HCT116 (cell line): ENCODE measurements around the gene OBSCN. TPM values are rescaled to one million over a fixed set of nuclear protein-coding genes. Genes with fewer than 3 reads are reported as not detected.

Experiments
- ATAC-seq: fragments of 200-7000 bp; cut with Tn5 transposase; 2 replicates; pipeline ENCODE4 v1.9.1; 2020; ENCODE audit warnings: mild to moderate bottlenecking, moderate library complexity
- BruUV-seq: library from RNA; stranded (reverse); fragments of 400-500 nt; replicated peaks from 2 replicates; lab custom pipeline; 2021; lab: Mats Ljungman, UMichigan
- CTCF ChIA-PET: fragments of 300-600 bp; sonication (Branson Sonifier 250); formaldehyde crosslinking; loops from one replicate; lab custom pipeline; 2021; ENCODE audit warnings: antibody characterized with exemption; lab: Charles Lee
- POLR2A ChIA-PET: fragments of 300-600, 350-600 bp; sonication (Branson Sonifier 250); formaldehyde crosslinking; loops from one replicate; lab custom pipeline; 2021; ENCODE audit warnings: antibody characterized with exemption; lab: Charles Lee
- RAD21 ChIA-PET, 2 experiments: fragments of 300-600 bp; sonication (Branson Sonifier 250); formaldehyde crosslinking; loops; one replicate each; lab custom pipeline; 2023; ENCODE audit warnings: low total read pairs in 2 of 2; ENCODE audit not compliant: uncharacterized antibody in 2 of 2, unreplicated experiment in 2 of 2, low non-redundant PET in 1 of 2; lab: Charles Lee
- DNase-seq: peaks from one replicate; pipeline ENCODE4 v3.0.0-alpha.2; 2010; ENCODE audit warnings: low read depth, low spot score
- H2AFZ ChIP-seq: fragments of 200-600 bp; shearing (Covaris generic), sonication (generic); 2 replicates; pipeline ENCODE4 v1.6.1; 2017; ENCODE audit warnings: low read depth, mixed run types, mixed read lengths, antibody characterized with exemption, low read length; ENCODE audit not compliant: poor library complexity, severe bottlenecking
- H3K27ac ChIP-seq: 2 replicates; pipeline ENCODE4 v1.5.1; 2012; ENCODE audit warnings: low read depth, low read length
- H3K27me3 ChIP-seq: fragments of 200-600 bp; sonication (generic); 2 replicates; pipeline ENCODE4 v1.6.1; 2016; ENCODE audit warnings: mixed run types, low read length, mixed read lengths; ENCODE audit not compliant: insufficient read depth
- H3K36me3 ChIP-seq, 2 experiments: fragments of 200-500 bp in 1 of 2; fragments of 200-600 bp in 1 of 2; sonication (Bioruptor generic) in 1 of 2; sonication (generic) in 1 of 2; 2 replicates each; pipeline versions ENCODE4 v1.5.1 to v1.6.1; 2014 to 2016; ENCODE audit warnings: low read length in 2 of 2, inconsistent platforms in 1 of 2, mixed read lengths in 1 of 2, mixed run types in 1 of 2; ENCODE audit not compliant: insufficient read depth in 2 of 2, control insufficient read depth in 1 of 2
- H3K4me1 ChIP-seq, 2 experiments: fragments of 200-600 bp in 1 of 2; sonication (generic) in 1 of 2; 2 replicates each; pipeline versions ENCODE4 v1.5.1 to v1.6.1; 2012 to 2017; ENCODE audit warnings: low read length in 2 of 2, inconsistent platforms in 1 of 2, mild to moderate bottlenecking in 1 of 2, mixed read lengths in 1 of 2, mixed run types in 1 of 2, moderate library complexity in 1 of 2; ENCODE audit not compliant: insufficient read depth in 2 of 2, control insufficient read depth in 1 of 2
- H3K4me2 ChIP-seq: fragments of 200-600 bp; sonication (generic); 2 replicates; pipeline ENCODE4 v1.6.1; 2017; ENCODE audit warnings: mixed run types, low read length, mixed read lengths
- H3K4me3 ChIP-seq, 2 experiments: fragments of 200-600 bp in 1 of 2; sonication (generic) in 1 of 2; replicated peaks in 1 of 2; 2 replicates each; pipeline ENCODE4 v1.5.1; 2011 to 2016; ENCODE audit warnings: low read length in 2 of 2, control low read depth in 1 of 2, low read depth in 1 of 2, mild to moderate bottlenecking in 1 of 2, mixed read lengths in 1 of 2, mixed run types in 1 of 2
- H3K79me2 ChIP-seq: fragments of 200-600 bp; sonication (generic); 2 replicates; pipeline ENCODE4 v1.6.1; 2017; ENCODE audit warnings: mild to moderate bottlenecking, mixed run types, low read length, moderate library complexity, mixed read lengths; ENCODE audit not compliant: insufficient read depth
- H3K9ac ChIP-seq: fragments of 200-600 bp; sonication (generic); 2 replicates; pipeline ENCODE4 v1.6.1; 2016; ENCODE audit warnings: low read length, mixed read lengths
- H3K9me2 ChIP-seq: fragments of 200-600 bp; sonication (generic), shearing (Covaris generic); 2 replicates; pipeline ENCODE4 v1.6.1; 2017; ENCODE audit warnings: mixed run types, mild to moderate bottlenecking, moderate library complexity; ENCODE audit not compliant: insufficient read depth
- H3K9me3 ChIP-seq, 2 experiments: fragments of 200-500 bp in 1 of 2; fragments of 200-600 bp in 1 of 2; sonication (Bioruptor generic) in 1 of 2; sonication (generic) in 1 of 2; 2 replicates each; pipeline ENCODE4 v1.6.1; 2014 to 2017; ENCODE audit warnings: low read length in 2 of 2, mixed read lengths in 2 of 2, inconsistent platforms in 1 of 2, low read depth in 1 of 2, mild to moderate bottlenecking in 1 of 2, mixed run types in 1 of 2, moderate library complexity in 1 of 2; ENCODE audit not compliant: control insufficient read depth in 1 of 2, insufficient read depth in 1 of 2
- H4K20me1 ChIP-seq: fragments of 200-600 bp; sonication (generic), shearing (Covaris generic); 2 replicates; pipeline ENCODE4 v1.6.1; 2017; ENCODE audit warnings: mixed run types, mild to moderate bottlenecking, moderate library complexity; ENCODE audit not compliant: insufficient read depth
- CEBPB ChIP-seq: IDR thresholded peaks from 2 replicates; pipeline ENCODE4 v1.6.1; 2012; ENCODE audit warnings: low read depth
- ELF1 ChIP-seq: IDR thresholded peaks from 2 replicates; pipeline ENCODE4 v1.6.1; 2012; ENCODE audit warnings: low read depth, borderline replicate concordance
- JUND ChIP-seq: IDR thresholded peaks from 2 replicates; pipeline ENCODE4 v1.6.1; 2012
- REST ChIP-seq: IDR thresholded peaks from 2 replicates; pipeline ENCODE4 v1.6.1; 2012; ENCODE audit warnings: low read depth
- SIN3A ChIP-seq: IDR thresholded peaks from 2 replicates; pipeline ENCODE4 v1.6.1; 2012; ENCODE audit warnings: low read depth
- SRF ChIP-seq: IDR thresholded peaks from 2 replicates; pipeline ENCODE4 v1.6.1; 2012; ENCODE audit warnings: low read depth
- YY1 ChIP-seq: IDR thresholded peaks from 2 replicates; pipeline ENCODE4 v1.6.1; 2011; ENCODE audit warnings: low read length, low read depth, moderate library complexity, mild to moderate bottlenecking; ENCODE audit not compliant: insufficient replicate concordance; ENCODE audit errors: extremely low read depth
- ZFX ChIP-seq: fragments of 450-650 bp; IDR thresholded peaks from 2 replicates; pipeline ENCODE4 v1.6.1; 2017
- intact Hi-C: fragments of 100-400 bp; cut with micrococcal nuclease; formaldehyde crosslinking; loops from 2 replicates; pipeline ENCODE4 v1.10.0; 2022
- total RNA-seq: library from RNA; stranded (reverse); gene quantifications from one replicate; pipeline ENCODE4 v1.2.1, GENCODE V29; 2021; ENCODE audit not compliant: unreplicated experiment

The OBSCN gene
- total RNA-seq, 1 experiment from 2014 or later, result 16.6 TPM

- ChIA-PET RAD21 (no interaction called here), CTCF (no interaction called here), POLR2A (no interaction called here)
- Histone ChIP-seq H4K20me1 (no peaks in the 10 kb centered on the region), H2AFZ (no peak overlapping the region), H3K9me3 (no peaks in the 10 kb centered on the region), H3K4me1 (peaks cover 0 to 5% of the 10 kb centered on the region in 2 experiments; a peak in 1 of 4 replicates), H3K27ac (no peak overlapping the region), H3K4me2 (no peak overlapping the region), H3K27me3 (no peaks in the 10 kb centered on the region), H3K36me3 (no peaks in the 10 kb centered on the region), H3K79me2 (no peaks in the 10 kb centered on the region), H3K4me3 (no peak overlapping the region)
- no peak for DNase-seq
- ATAC-seq, result no peak
- intact Hi-C loops, result no loop called here
- no TSS peak for BruUV-seq
- TF ChIP-seq CEBPB (no peak), JUND (no peak), YY1 (no peak)
- TF ChIP-seq, all 23 proteins: peak for 0
- Histone ChIP-seq H3K9ac (no peak overlapping the region), H3K9me2 (no peaks in the 10 kb centered on the region)
Measured at GRCh38 chr1:228225165-228225710, 17.4 kb downstream of the OBSCN start.

GRCh38 chr1:228225740-228226139 is 17.9 kb downstream of the OBSCN start:
- H3K9me2 ChIP-seq, result no peaks in the 10 kb centered on the region
- H2AFZ ChIP-seq, result no peak overlapping the region
- TF ChIP-seq SRF, result no peak
- TF ChIP-seq ELF1, result no peak
- no peak for TF ChIP-seq REST
- TF ChIP-seq SIN3A, result no peak
- TF ChIP-seq JUND, result no peak
- no peak for TF ChIP-seq ZFX
- no peak overlapping the region for H3K4me3 ChIP-seq
- ATAC-seq (no peak), DNase-seq (no peak)
- POLR2A ChIA-PET, result no interaction called here
- no peaks in the 10 kb centered on the region for H3K79me2 ChIP-seq
- H4K20me1 ChIP-seq, result no peaks in the 10 kb centered on the region
- H3K4me1 ChIP-seq, result peaks cover 0 to 5% of the 10 kb centered on the region in 2 experiments; a peak in 1 of 4 replicates
- H3K27me3 ChIP-seq, result no peaks in the 10 kb centered on the region
- H3K4me2 ChIP-seq, result no peak overlapping the region
- intact Hi-C loops, result no loop called here
- H3K27ac ChIP-seq, result no peak overlapping the region
- RAD21 ChIA-PET, result no interaction called here
- CTCF ChIA-PET, result no interaction called here
- no peaks in the 10 kb centered on the region for H3K36me3 ChIP-seq
- BruUV-seq, result no TSS peak
- no peaks in the 10 kb centered on the region for H3K9me3 ChIP-seq
- H3K9ac ChIP-seq, result no peak overlapping the region
